Central memory CD8-positive, alpha-beta T cell (primary cell): ENCODE data around the gene POTEF.
"Not testable (repeated sequence)": the region's sequence is repeated elsewhere in the genome, so short reads cannot be mapped to it uniquely, and the experiment has no call there.

Experiments
- ATAC-seq: fragments of 150-1000 bp; cut with Tn5 transposase; replicated peaks from 2 replicates; pipeline ENCODE4 v1.10.0; 2022; ENCODE audit warnings: mild to moderate bottlenecking, moderate FRiP score, moderate number of reproducible peaks; ENCODE audit not compliant: poor library complexity, severe bottlenecking; ENCODE audit errors: extremely low read depth
- DNase-seq, 2 donors: peaks; one replicate each; pipeline ENCODE4 v3.0.0; 2021; ENCODE audit warnings: low spot score in 2 of 2
- H3K27ac Mint-ChIP-seq: one replicate; pipeline ENCODE4 v1.8.0; 2022; ENCODE audit warnings: low read depth, mild to moderate bottlenecking, moderate library complexity, mixed read lengths
- H3K27me3 Mint-ChIP-seq: one replicate; pipeline ENCODE4 v1.8.0; 2022; ENCODE audit warnings: mixed read lengths
- H3K36me3 Mint-ChIP-seq: one replicate; pipeline ENCODE4 v1.8.0; 2022; ENCODE audit warnings: mild to moderate bottlenecking, moderate library complexity, mixed read lengths; ENCODE audit not compliant: insufficient read depth
- H3K4me1 Mint-ChIP-seq: one replicate; pipeline ENCODE4 v1.8.0; 2022; ENCODE audit warnings: mixed read lengths
- H3K4me3 Mint-ChIP-seq: one replicate; pipeline ENCODE4 v1.8.0; 2022; ENCODE audit warnings: mild to moderate bottlenecking, moderate library complexity, mixed read lengths
- H3K9me3 Mint-ChIP-seq: one replicate; pipeline ENCODE4 v1.8.0; 2022; ENCODE audit warnings: mixed read lengths

POTEF gene

GRCh38 chr2:130137118-130137517 lies 8.1 kb upstream of the POTEF start:
- not testable (repeated sequence) for H3K9me3 Mint-ChIP-seq, ATAC-seq, H3K4me3 Mint-ChIP-seq, DNase-seq, H3K27ac Mint-ChIP-seq, H3K4me1 Mint-ChIP-seq, H3K36me3 Mint-ChIP-seq, H3K27me3 Mint-ChIP-seq

DNA sequence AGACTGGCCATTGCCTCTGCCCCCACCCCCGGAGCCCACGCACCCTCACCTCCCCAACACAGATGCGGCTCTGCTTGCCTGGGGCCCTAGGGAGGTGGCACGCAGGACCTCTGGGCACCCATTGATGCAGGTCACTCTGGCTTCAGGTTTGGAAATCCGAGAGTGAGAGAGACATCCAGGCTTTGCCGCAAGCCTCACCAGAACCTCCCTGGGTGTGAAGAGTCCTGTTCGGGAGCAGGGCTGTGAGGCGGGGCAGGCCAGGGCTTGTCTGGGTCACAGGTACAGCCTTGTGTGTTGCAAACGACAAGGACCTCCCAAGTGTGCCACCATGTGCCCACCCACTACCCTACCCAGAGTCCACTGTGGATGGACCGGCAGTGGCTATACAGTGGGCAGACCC lies 7.5 kb upstream of the POTEF start:
- H3K27me3 Mint-ChIP-seq, H3K27ac Mint-ChIP-seq, H3K9me3 Mint-ChIP-seq, H3K36me3 Mint-ChIP-seq, H3K4me1 Mint-ChIP-seq, DNase-seq, ATAC-seq, H3K4me3 Mint-ChIP-seq: not testable (repeated sequence)

DNA sequence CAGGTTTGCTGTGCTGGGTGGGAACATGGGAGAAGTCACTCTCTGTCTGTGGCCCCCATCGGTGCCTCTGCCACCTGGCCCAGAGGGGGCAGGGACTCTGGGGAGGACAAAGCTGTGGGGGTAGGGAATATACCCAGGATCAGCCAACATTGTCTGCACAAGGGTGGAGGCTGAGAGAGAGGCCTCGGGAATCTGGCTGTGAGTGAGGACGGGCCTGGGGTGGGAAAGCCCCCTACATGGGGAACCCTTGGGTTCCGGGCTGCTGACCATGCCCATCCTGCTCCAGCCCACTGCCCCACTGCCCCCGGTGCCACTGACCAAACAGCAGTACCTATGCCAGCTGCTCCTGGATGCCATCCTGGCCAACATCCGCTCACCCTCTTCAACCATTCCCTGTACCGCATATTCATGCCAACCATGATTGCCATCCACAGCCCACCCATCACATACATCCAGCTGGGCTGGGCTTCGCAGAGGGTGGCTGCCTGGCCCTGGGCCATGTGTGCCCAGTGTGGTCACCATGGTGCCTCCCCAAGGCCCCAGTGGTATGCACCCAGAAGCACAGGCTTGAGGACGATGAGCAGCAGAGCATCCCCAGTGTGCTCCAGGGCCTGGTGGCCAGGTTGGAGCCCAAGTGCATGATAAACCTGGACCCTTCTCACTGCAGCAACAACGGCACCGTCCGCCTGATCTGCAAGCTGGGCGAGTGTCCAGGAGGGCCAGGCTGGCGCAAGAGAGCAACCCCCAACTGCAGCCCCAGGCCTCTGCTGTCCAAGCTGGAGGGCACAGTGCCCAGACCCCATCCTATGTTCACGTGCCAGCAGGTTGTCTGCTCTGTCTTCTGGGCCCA lies 6.9 kb upstream of the POTEF start:
- ATAC-seq (no peak), DNase-seq (no peak)
- Mint-ChIP-seq H3K27ac (no peak overlapping the region), H3K27me3 (no peaks in the 10 kb centered on the region), H3K4me3 (no peak overlapping the region), H3K36me3 (no peaks in the 10 kb centered on the region), H3K9me3 (no peaks in the 10 kb centered on the region), H3K4me1 (no peaks in the 10 kb centered on the region)

- H3K9me3 Mint-ChIP-seq, ATAC-seq, H3K4me1 Mint-ChIP-seq, H3K27ac Mint-ChIP-seq, H3K27me3 Mint-ChIP-seq, H3K4me3 Mint-ChIP-seq, DNase-seq, H3K36me3 Mint-ChIP-seq: not testable (repeated sequence)
Observed at GRCh38 chr2:130128464-130128863, 558 bp downstream of the POTEF start.

GRCh38 chr2:130127726-130128125 lies 1.3 kb downstream of the POTEF start:
- not testable (repeated sequence) for H3K36me3 Mint-ChIP-seq, H3K4me3 Mint-ChIP-seq, DNase-seq, H3K4me1 Mint-ChIP-seq, ATAC-seq, H3K9me3 Mint-ChIP-seq, H3K27me3 Mint-ChIP-seq, H3K27ac Mint-ChIP-seq

GRCh38 chr2:130120924-130121323 lies 8.1 kb downstream of the POTEF start:
- not testable (repeated sequence) for H3K4me3 Mint-ChIP-seq, DNase-seq, H3K4me1 Mint-ChIP-seq, H3K27ac Mint-ChIP-seq, H3K27me3 Mint-ChIP-seq, ATAC-seq, H3K36me3 Mint-ChIP-seq, H3K9me3 Mint-ChIP-seq

- not testable (repeated sequence) for H3K9me3 Mint-ChIP-seq, H3K4me3 Mint-ChIP-seq, H3K36me3 Mint-ChIP-seq, H3K4me1 Mint-ChIP-seq, DNase-seq, H3K27me3 Mint-ChIP-seq, H3K27ac Mint-ChIP-seq, ATAC-seq
Observed at GRCh38 chr2:130102597-130103363, 26.2 kb downstream of the POTEF start.

GRCh38 chr2:130062645-130063044 lies 66.4 kb downstream of the POTEF start:
- not testable (repeated sequence) for DNase-seq, H3K4me3 Mint-ChIP-seq, H3K36me3 Mint-ChIP-seq, H3K9me3 Mint-ChIP-seq, H3K27me3 Mint-ChIP-seq, H3K4me1 Mint-ChIP-seq, H3K27ac Mint-ChIP-seq, ATAC-seq

- H3K9me3 Mint-ChIP-seq, H3K27ac Mint-ChIP-seq, H3K4me3 Mint-ChIP-seq, H3K27me3 Mint-ChIP-seq, H3K4me1 Mint-ChIP-seq, ATAC-seq, DNase-seq, H3K36me3 Mint-ChIP-seq: not testable (repeated sequence)
Observed at GRCh38 chr2:130059982-130060381, 69.0 kb downstream of the POTEF start.

DNA sequence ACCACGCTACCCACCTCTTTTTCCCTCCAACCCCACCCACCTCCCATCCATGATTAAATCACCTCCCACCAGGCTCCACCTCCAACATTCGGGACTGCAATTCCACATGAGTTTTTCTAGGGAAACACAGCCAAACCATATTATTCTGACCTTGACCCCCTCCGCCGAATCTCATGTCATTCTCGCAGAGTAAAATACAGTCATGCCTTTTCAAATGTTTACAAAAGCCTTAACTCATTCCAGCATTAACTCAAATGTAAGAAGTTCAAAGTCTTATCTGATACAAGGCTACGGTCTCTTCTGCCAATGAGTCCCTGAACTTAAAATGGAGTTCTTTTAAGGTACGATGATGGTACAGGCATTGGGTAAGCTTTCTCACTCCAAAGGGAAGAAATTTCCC lies 72.7 kb downstream of the POTEF start:
- not testable (repeated sequence) for H3K36me3 Mint-ChIP-seq, H3K27me3 Mint-ChIP-seq, H3K27ac Mint-ChIP-seq, DNase-seq, H3K9me3 Mint-ChIP-seq, H3K4me1 Mint-ChIP-seq, ATAC-seq, H3K4me3 Mint-ChIP-seq

- ATAC-seq, H3K27me3 Mint-ChIP-seq, H3K9me3 Mint-ChIP-seq: not testable (repeated sequence)
Observed at GRCh38 chr2:130053217-130053911, 75.7 kb downstream of the POTEF start.

GRCh38 chr2:130052376-130052775 lies 76.6 kb downstream of the POTEF start:
- H3K4me1 Mint-ChIP-seq, H3K4me3 Mint-ChIP-seq, ATAC-seq, H3K27ac Mint-ChIP-seq, H3K27me3 Mint-ChIP-seq, H3K9me3 Mint-ChIP-seq, H3K36me3 Mint-ChIP-seq, DNase-seq: not testable (repeated sequence)

More at GRCh38 chr2:130053217-130053911, 75.7 kb downstream of the POTEF start:
- H3K36me3 Mint-ChIP-seq, H3K27ac Mint-ChIP-seq, H3K4me3 Mint-ChIP-seq, H3K4me1 Mint-ChIP-seq, DNase-seq: not testable (repeated sequence)
